Measurements from ENCODE around the gene NRP2. TPM values are rescaled to one million over a fixed set of nuclear protein-coding genes. Genes with fewer than 3 reads are reported as not detected.
A peak's percentile ranks its signal among the peaks of the same experiment; 100 is the strongest.

The NRP2 gene
- total and polyA plus RNA-seq, 2 experiments from 2014 or later = 61.0 to 79.2 TPM

DNA sequence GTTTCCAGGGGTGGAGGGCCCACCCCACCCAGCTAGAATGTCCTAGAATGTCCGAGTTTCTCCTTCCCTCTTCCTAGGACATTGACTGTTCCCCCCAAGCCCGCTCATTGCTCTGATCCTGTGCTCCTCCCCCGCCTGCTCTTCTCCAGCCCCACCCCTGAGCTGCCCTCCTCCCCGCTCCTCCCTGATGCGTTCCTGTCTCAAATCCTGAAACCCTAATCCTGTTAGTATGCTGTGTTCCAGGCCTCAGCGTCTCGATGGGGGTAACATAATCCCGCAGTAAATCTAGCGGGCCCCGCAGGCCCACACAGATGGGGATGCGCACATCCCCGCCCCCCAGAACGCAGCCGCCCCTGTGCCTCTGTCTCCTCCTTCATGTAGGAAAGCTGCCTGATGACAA, 51.3 kb downstream of the NRP2 start:
- 55% methylated on average over 12 of the region's 14 CpGs for WGBS (ENCODE audit: low lambda C conversion rate, missing lambda C conversion rate)
- H3K27me3 ChIP-seq = no peaks in the 10 kb centered on the region
- H3K27ac ChIP-seq = peak overlapping the region; percentile 76

DNA sequence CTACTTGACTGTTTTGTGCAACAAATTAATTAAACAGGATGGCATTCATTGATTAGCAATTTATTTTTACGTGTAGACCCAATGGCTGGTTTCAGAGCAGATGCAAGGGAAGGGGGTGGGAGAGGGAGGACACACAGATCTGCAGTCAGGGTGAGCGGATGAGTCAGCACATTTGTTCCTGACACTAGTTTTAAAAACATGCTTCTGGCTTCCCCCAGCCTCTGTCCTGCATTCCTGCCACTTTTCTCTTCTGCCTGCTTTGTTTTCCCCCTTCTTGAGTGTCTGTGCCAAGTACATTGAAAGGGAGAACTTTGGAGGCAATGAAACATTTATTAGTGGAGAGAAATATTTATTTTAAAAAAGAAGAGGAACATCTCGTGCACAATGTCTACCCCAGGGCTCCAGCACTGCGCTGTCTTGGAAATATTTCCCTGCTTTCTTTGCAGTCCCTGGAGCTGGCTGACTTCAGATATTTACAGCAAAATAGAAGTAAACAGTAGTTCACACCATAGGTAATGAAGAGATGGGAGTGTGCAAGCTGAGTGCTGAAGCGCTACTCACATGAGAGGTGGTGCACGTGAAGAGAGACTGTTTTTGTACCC, 52.2 kb downstream of the NRP2 start:
- peak; percentile 73 for DNase-seq (ENCODE audit: low spot score)
- no peaks in the 10 kb centered on the region for H4K20me1 ChIP-seq (ENCODE audit: insufficient read depth, poor library complexity, severe bottlenecking)
- TF ChIP-seq, protein P1, sequence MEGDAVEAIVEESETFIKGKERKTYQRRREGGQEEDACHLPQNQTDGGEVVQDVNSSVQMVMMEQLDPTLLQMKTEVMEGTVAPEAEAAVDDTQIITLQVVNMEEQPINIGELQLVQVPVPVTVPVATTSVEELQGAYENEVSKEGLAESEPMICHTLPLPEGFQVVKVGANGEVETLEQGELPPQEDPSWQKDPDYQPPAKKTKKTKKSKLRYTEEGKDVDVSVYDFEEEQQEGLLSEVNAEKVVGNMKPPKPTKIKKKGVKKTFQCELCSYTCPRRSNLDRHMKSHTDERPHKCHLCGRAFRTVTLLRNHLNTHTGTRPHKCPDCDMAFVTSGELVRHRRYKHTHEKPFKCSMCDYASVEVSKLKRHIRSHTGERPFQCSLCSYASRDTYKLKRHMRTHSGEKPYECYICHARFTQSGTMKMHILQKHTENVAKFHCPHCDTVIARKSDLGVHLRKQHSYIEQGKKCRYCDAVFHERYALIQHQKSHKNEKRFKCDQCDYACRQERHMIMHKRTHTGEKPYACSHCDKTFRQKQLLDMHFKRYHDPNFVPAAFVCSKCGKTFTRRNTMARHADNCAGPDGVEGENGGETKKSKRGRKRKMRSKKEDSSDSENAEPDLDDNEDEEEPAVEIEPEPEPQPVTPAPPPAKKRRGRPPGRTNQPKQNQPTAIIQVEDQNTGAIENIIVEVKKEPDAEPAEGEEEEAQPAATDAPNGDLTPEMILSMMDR (IDR thresholded peaks at IDR 0.05; ENCODE audit: poor library complexity) = no peak
- TF ChIP-seq EZH2 (IDR thresholded peaks at IDR 0.05; ENCODE audit: borderline replicate concordance) (no peak), EZH2phosphoT487 (IDR thresholded peaks at IDR 0.05; ENCODE audit: low read depth, severe bottlenecking, unreplicated experiment) (no peak)
- H3K27ac ChIP-seq = peak overlapping the region; percentile 76
- H3K9me2 ChIP-seq (replicated peaks; ENCODE audit: insufficient read depth) = no peaks in the 10 kb centered on the region
- H3K4me1 ChIP-seq (ENCODE audit: insufficient read depth) = peaks cover 30% of the 10 kb centered on the region
- peak overlapping the region; percentile 26 for H3K4me2 ChIP-seq
- H3K36me3 ChIP-seq (replicated peaks; ENCODE audit: insufficient read depth, low read depth) = no peaks in the 10 kb centered on the region
- H3K9me3 ChIP-seq (ENCODE audit: low read depth) = no peaks in the 10 kb centered on the region
- H3K27me3 ChIP-seq = no peaks in the 10 kb centered on the region
- no peak overlapping the region for H2AFZ ChIP-seq
- H3K79me2 ChIP-seq = no peaks in the 10 kb centered on the region
- H3K4me3 ChIP-seq = no peak overlapping the region
- 61% methylated on average over 6 of the region's 6 CpGs for WGBS (ENCODE audit: low lambda C conversion rate, missing lambda C conversion rate)

More for the DNA sequence above, 51.3 kb downstream of the NRP2 start:
- peak overlapping the region; percentile 26 for H3K4me2 ChIP-seq
- H3K4me3 ChIP-seq = no peak overlapping the region
- peaks cover 30% of the 10 kb centered on the region for H3K4me1 ChIP-seq (ENCODE audit: insufficient read depth)
- no peaks in the 10 kb centered on the region for H3K36me3 ChIP-seq (replicated peaks; ENCODE audit: insufficient read depth, low read depth)
- H4K20me1 ChIP-seq (ENCODE audit: insufficient read depth, poor library complexity, severe bottlenecking) = no peaks in the 10 kb centered on the region
- H3K79me2 ChIP-seq = no peaks in the 10 kb centered on the region
- no peaks in the 10 kb centered on the region for H3K9me2 ChIP-seq (replicated peaks; ENCODE audit: insufficient read depth)
- TF ChIP-seq, protein P1 (IDR thresholded peaks at IDR 0.05; ENCODE audit: poor library complexity) = no peak
- TF ChIP-seq EZH2 (IDR thresholded peaks at IDR 0.05; ENCODE audit: borderline replicate concordance) = no peak
- TF ChIP-seq EZH2phosphoT487 (IDR thresholded peaks at IDR 0.05; ENCODE audit: low read depth, severe bottlenecking, unreplicated experiment) = no peak
- H2AFZ ChIP-seq = no peak overlapping the region
- no peak for DNase-seq (ENCODE audit: low spot score)
- H3K9me3 ChIP-seq (ENCODE audit: low read depth) = no peaks in the 10 kb centered on the region

DNA sequence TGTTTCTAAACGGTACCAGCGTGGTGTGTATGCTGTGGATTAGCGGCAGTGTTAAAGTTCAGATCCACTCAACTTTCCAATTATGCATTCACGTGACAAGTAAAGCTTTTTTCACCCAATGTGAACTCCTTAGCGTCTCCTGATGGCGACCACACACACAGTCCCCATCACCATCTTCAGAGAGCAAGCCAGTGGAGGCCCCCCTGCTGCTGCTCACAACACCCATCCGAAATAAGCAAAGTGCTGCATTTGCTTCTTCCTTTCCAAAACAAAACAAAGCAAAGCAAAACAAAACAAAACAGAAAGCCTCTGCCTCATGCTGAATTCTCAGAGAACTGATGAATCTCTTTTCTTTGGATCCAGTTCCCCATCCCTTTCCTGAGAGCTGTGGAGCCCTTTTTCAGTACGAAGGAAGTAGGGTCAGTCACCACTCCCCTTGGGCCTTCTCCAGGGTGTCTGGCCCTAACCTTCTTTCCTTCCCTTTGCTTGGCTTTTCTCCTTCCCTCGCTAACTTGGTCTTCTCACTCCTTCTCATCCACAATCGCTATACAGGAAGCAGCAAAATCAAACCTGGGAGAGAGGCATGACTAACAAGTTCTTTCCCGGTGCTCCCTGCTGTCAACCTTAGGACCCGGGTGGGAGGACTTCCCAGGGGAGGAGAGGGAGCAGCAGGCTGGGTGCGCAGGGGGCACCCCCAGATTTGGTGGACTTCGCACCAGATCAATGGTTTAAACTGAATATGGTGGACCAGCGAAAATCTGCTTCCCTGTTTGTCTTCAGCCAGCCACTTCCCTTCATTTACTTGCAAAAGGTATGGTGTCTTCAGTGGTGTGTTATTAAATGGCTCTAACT, 56.0 kb downstream of the NRP2 start:
- H3K9me3 ChIP-seq (ENCODE audit: low read depth) = no peaks in the 10 kb centered on the region
- H3K9me2 ChIP-seq (replicated peaks; ENCODE audit: insufficient read depth) = no peaks in the 10 kb centered on the region
- H3K27ac ChIP-seq = no peak overlapping the region
- TF ChIP-seq EZH2 (IDR thresholded peaks at IDR 0.05; ENCODE audit: borderline replicate concordance) = no peak
- TF ChIP-seq EZH2phosphoT487 (IDR thresholded peaks at IDR 0.05; ENCODE audit: low read depth, severe bottlenecking, unreplicated experiment) = no peak
- TF ChIP-seq, protein P1 (IDR thresholded peaks at IDR 0.05; ENCODE audit: poor library complexity) = no peak
- no peak for DNase-seq (ENCODE audit: low spot score)
- WGBS (ENCODE audit: low lambda C conversion rate, missing lambda C conversion rate) = 84% methylated on average over 15 of the region's 15 CpGs
- peaks cover 16% of the 10 kb centered on the region for H3K4me1 ChIP-seq (ENCODE audit: insufficient read depth)
- H2AFZ ChIP-seq = no peak overlapping the region
- no peaks in the 10 kb centered on the region for H3K79me2 ChIP-seq
- no peaks in the 10 kb centered on the region for H4K20me1 ChIP-seq (ENCODE audit: insufficient read depth, poor library complexity, severe bottlenecking)
- H3K27me3 ChIP-seq = no peaks in the 10 kb centered on the region
- H3K36me3 ChIP-seq (replicated peaks; ENCODE audit: insufficient read depth, low read depth) = no peaks in the 10 kb centered on the region
- H3K4me2 ChIP-seq = no peak overlapping the region
- no peak overlapping the region for H3K4me3 ChIP-seq
